Measurements from ENCODE around the gene GRIK1.

GRIK1 gene

GRCh38 chr21:29825345-29825744 lies 114.5 kb downstream of the GRIK1 start:
- H3K4me1 ChIP-seq (ENCODE audit: insufficient read depth, low read length, poor library complexity, severe bottlenecking): no peaks in the 10 kb centered on the region
- no peaks in the 10 kb centered on the region for H3K9me3 ChIP-seq (ENCODE audit: insufficient read depth, low read depth, low read length)
- no peaks in the 10 kb centered on the region for H3K9me2 ChIP-seq (replicated peaks; ENCODE audit: low read depth, low read length)
- no peak overlapping the region for H3K4me2 ChIP-seq (ENCODE audit: low read depth, low read length, poor library complexity, severe bottlenecking)
- H3K9ac ChIP-seq (ENCODE audit: low read depth, low read length, poor library complexity, severe bottlenecking): no peak overlapping the region
- H3K79me2 ChIP-seq (ENCODE audit: insufficient read depth, low read length): no peaks in the 10 kb centered on the region
- no peaks in the 10 kb centered on the region for H3K27me3 ChIP-seq (ENCODE audit: insufficient read depth, low read length, poor library complexity, severe bottlenecking)
- H3F3A ChIP-seq (ENCODE audit: low read depth): no peaks in the 10 kb centered on the region
- H3K4me3 ChIP-seq (ENCODE audit: low read length, poor library complexity, severe bottlenecking): no peak overlapping the region
- H2AFZ ChIP-seq (ENCODE audit: low read length): no peak overlapping the region
- no peaks in the 10 kb centered on the region for H3K36me3 ChIP-seq (ENCODE audit: insufficient read depth, low read length)
- no peaks in the 10 kb centered on the region for H4K20me1 ChIP-seq (ENCODE audit: insufficient read depth, low read length, poor library complexity, severe bottlenecking)
- TF ChIP-seq EZH2phosphoT487 (IDR thresholded peaks at IDR 0.05; ENCODE audit: borderline replicate concordance): no peak
- TF ChIP-seq, protein P1, sequence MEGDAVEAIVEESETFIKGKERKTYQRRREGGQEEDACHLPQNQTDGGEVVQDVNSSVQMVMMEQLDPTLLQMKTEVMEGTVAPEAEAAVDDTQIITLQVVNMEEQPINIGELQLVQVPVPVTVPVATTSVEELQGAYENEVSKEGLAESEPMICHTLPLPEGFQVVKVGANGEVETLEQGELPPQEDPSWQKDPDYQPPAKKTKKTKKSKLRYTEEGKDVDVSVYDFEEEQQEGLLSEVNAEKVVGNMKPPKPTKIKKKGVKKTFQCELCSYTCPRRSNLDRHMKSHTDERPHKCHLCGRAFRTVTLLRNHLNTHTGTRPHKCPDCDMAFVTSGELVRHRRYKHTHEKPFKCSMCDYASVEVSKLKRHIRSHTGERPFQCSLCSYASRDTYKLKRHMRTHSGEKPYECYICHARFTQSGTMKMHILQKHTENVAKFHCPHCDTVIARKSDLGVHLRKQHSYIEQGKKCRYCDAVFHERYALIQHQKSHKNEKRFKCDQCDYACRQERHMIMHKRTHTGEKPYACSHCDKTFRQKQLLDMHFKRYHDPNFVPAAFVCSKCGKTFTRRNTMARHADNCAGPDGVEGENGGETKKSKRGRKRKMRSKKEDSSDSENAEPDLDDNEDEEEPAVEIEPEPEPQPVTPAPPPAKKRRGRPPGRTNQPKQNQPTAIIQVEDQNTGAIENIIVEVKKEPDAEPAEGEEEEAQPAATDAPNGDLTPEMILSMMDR (conservative IDR thresholded peaks at IDR 0.05; ENCODE audit: low read length): no peak

DNA sequence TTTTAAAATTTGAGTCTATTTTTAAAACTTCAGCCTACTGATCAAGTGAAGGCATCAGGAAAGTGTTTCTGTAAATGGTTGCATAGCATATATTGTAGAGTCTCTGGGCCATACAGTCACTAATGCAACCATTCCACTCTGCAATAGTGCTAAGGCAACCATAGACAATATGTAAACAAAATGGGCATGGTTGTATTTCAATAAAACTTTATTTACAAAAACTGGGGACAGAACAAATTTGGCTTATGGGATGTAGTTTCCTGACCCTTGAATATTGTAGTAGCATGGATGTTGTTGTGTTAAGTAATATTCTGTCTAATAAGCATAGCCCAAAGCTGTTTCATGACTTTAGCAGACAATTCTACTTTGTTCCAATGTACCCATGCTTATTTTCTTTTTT lies 117.7 kb downstream of the GRIK1 start:
- H3K4me3 ChIP-seq (ENCODE audit: low read length, poor library complexity, severe bottlenecking): no peak overlapping the region
- no peaks in the 10 kb centered on the region for H3K9me3 ChIP-seq (ENCODE audit: insufficient read depth, low read depth, low read length)
- no peaks in the 10 kb centered on the region for H3K4me1 ChIP-seq (ENCODE audit: insufficient read depth, low read length, poor library complexity, severe bottlenecking)
- H2AFZ ChIP-seq (ENCODE audit: low read length): no peak overlapping the region
- H3K4me2 ChIP-seq (ENCODE audit: low read depth, low read length, poor library complexity, severe bottlenecking): no peak overlapping the region
- no peaks in the 10 kb centered on the region for H3K36me3 ChIP-seq (ENCODE audit: insufficient read depth, low read length)
- no peaks in the 10 kb centered on the region for H3F3A ChIP-seq (ENCODE audit: low read depth)
- TF ChIP-seq EZH2phosphoT487 (IDR thresholded peaks at IDR 0.05; ENCODE audit: borderline replicate concordance): no peak
- TF ChIP-seq, protein P1 (conservative IDR thresholded peaks at IDR 0.05; ENCODE audit: low read length): no peak
- no peaks in the 10 kb centered on the region for H4K20me1 ChIP-seq (ENCODE audit: insufficient read depth, low read length, poor library complexity, severe bottlenecking)
- no peaks in the 10 kb centered on the region for H3K27me3 ChIP-seq (ENCODE audit: insufficient read depth, low read length, poor library complexity, severe bottlenecking)
- H3K9ac ChIP-seq (ENCODE audit: low read depth, low read length, poor library complexity, severe bottlenecking): no peak overlapping the region
- no peaks in the 10 kb centered on the region for H3K79me2 ChIP-seq (ENCODE audit: insufficient read depth, low read length)
- no peaks in the 10 kb centered on the region for H3K9me2 ChIP-seq (replicated peaks; ENCODE audit: low read depth, low read length)

DNA sequence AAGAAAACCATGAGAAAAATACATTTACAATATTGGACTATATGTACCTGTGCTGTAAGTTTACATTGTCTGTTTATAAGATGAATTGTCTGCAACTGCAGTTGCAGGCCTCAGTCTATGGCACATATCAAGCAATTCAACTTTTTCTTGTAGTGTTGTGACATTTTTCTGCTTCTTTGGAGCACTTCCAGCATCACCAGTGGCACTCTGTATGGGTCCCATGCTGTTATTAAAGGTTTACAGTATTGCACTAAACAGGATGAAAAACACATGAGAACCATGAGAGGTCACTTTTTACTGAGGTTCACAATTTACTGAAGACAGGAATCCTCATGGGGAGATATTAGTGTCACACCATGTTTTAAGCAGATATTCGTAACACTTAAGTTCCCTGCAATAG lies 118.6 kb downstream of the GRIK1 start:
- no peaks in the 10 kb centered on the region for H4K20me1 ChIP-seq (ENCODE audit: insufficient read depth, low read length, poor library complexity, severe bottlenecking)
- no peaks in the 10 kb centered on the region for H3K79me2 ChIP-seq (ENCODE audit: insufficient read depth, low read length)
- H3K27me3 ChIP-seq (ENCODE audit: insufficient read depth, low read length, poor library complexity, severe bottlenecking): no peaks in the 10 kb centered on the region
- H3F3A ChIP-seq (ENCODE audit: low read depth): no peaks in the 10 kb centered on the region
- H3K9me2 ChIP-seq (replicated peaks; ENCODE audit: low read depth, low read length): no peaks in the 10 kb centered on the region
- no peaks in the 10 kb centered on the region for H3K4me1 ChIP-seq (ENCODE audit: insufficient read depth, low read length, poor library complexity, severe bottlenecking)
- no peaks in the 10 kb centered on the region for H3K9me3 ChIP-seq (ENCODE audit: insufficient read depth, low read depth, low read length)
- TF ChIP-seq, protein P1 (conservative IDR thresholded peaks at IDR 0.05; ENCODE audit: low read length): no peak
- no peak for TF ChIP-seq EZH2phosphoT487 (IDR thresholded peaks at IDR 0.05; ENCODE audit: borderline replicate concordance)
- H3K9ac ChIP-seq (ENCODE audit: low read depth, low read length, poor library complexity, severe bottlenecking): no peak overlapping the region
- no peak overlapping the region for H2AFZ ChIP-seq (ENCODE audit: low read length)
- no peak overlapping the region for H3K4me2 ChIP-seq (ENCODE audit: low read depth, low read length, poor library complexity, severe bottlenecking)
- H3K4me3 ChIP-seq (ENCODE audit: low read length, poor library complexity, severe bottlenecking): no peak overlapping the region
- H3K36me3 ChIP-seq (ENCODE audit: insufficient read depth, low read length): no peaks in the 10 kb centered on the region

Measured in Loucy (cell line).